ENCODE results near the gene POMZP3.
"Not testable (repeated sequence)": the region's sequence is repeated elsewhere in the genome, so short reads cannot be mapped to it uniquely, and the experiment has no call there.

POMZP3 gene

GRCh38 chr7:76561342-76561741 is 65.7 kb downstream of the POMZP3 start:
- WGBS = 100% methylated on average over 3 of the region's 3 CpGs

GRCh38 chr7:76560157-76560556 is 66.9 kb downstream of the POMZP3 start:
- H3K27ac ChIP-seq (ENCODE audit: low read depth, low read length); H3K36me3 ChIP-seq (ENCODE audit: insufficient read depth, low read length); H3K27me3 ChIP-seq (ENCODE audit: insufficient read depth, low read length); H3K9me3 ChIP-seq (ENCODE audit: insufficient read depth, low read depth, low read length); H3K4me3 ChIP-seq (ENCODE audit: low read length); H3K9ac ChIP-seq (ENCODE audit: low read depth, low read length); H3K4me1 ChIP-seq (ENCODE audit: insufficient read depth, low read length): not testable (repeated sequence)
- 84% methylated on average over 4 of the region's 4 CpGs for WGBS

More at GRCh38 chr7:76561342-76561741, 65.7 kb downstream of the POMZP3 start:
- H3K36me3 ChIP-seq (ENCODE audit: insufficient read depth, low read length); H3K9me3 ChIP-seq (ENCODE audit: insufficient read depth, low read depth, low read length); H3K9ac ChIP-seq (ENCODE audit: low read depth, low read length); H3K4me3 ChIP-seq (ENCODE audit: low read length); H3K27ac ChIP-seq (ENCODE audit: low read depth, low read length); H3K4me1 ChIP-seq (ENCODE audit: insufficient read depth, low read length); H3K27me3 ChIP-seq (ENCODE audit: insufficient read depth, low read length): not testable (repeated sequence)
